SHP77 treated with DMSO at 0.1 percent for 48 hours (cell line): ENCODE data around the gene BNC2.
A peak's percentile ranks its signal among the peaks of the same experiment; 100 is the strongest.

ENCODE experiments used
- DNase-seq: peaks from one replicate; lab custom pipeline; 2025; lab: John Stamatoyannopoulos, UW

Gene BNC2

GRCh38 chr9:16627967-16628366 lies 242.5 kb downstream of the BNC2 start:
- DNase-seq = no peak

- DNase-seq = no peak
Observed at GRCh38 chr9:16627521-16627920, 242.9 kb downstream of the BNC2 start.

GRCh38 chr9:16626577-16627130 lies 243.8 kb downstream of the BNC2 start:
- peak; percentile 9 for DNase-seq

GRCh38 chr9:16625811-16626210 lies 244.7 kb downstream of the BNC2 start:
- no peak for DNase-seq

- DNase-seq = no peak
Observed at GRCh38 chr9:16625161-16625631, 245.3 kb downstream of the BNC2 start.

- DNase-seq = no peak
Observed at GRCh38 chr9:16624744-16625117, 245.7 kb downstream of the BNC2 start.

- DNase-seq = no peak
Observed at GRCh38 chr9:16623989-16624743, 246.3 kb downstream of the BNC2 start.

- DNase-seq = no peak
Observed at GRCh38 chr9:16622541-16622940, 247.9 kb downstream of the BNC2 start.

- DNase-seq = no peak
Observed at GRCh38 chr9:16619914-16620520, 250.5 kb downstream of the BNC2 start.

- DNase-seq = no peak
Observed at GRCh38 chr9:16619402-16619801, 251.1 kb downstream of the BNC2 start.

GRCh38 chr9:16618524-16618923 lies 251.9 kb downstream of the BNC2 start:
- DNase-seq = no peak

GRCh38 chr9:16616686-16617085 lies 253.8 kb downstream of the BNC2 start:
- DNase-seq = no peak

GRCh38 chr9:16615451-16615850 lies 255.0 kb downstream of the BNC2 start:
- DNase-seq = no peak

GRCh38 chr9:16613605-16614004 lies 256.9 kb downstream of the BNC2 start:
- no peak for DNase-seq

GRCh38 chr9:16613051-16613450 lies 257.4 kb downstream of the BNC2 start:
- no peak for DNase-seq

- no peak for DNase-seq
Observed at GRCh38 chr9:16612627-16613026, 257.8 kb downstream of the BNC2 start.

- no peak for DNase-seq
Observed at GRCh38 chr9:16611983-16612382, 258.5 kb downstream of the BNC2 start.

- DNase-seq = no peak
Observed at GRCh38 chr9:16611001-16611400, 259.5 kb downstream of the BNC2 start.

- DNase-seq = no peak
Observed at GRCh38 chr9:16610538-16610937, 259.9 kb downstream of the BNC2 start.

- no peak for DNase-seq
Observed at GRCh38 chr9:16608906-16609305, 261.6 kb downstream of the BNC2 start.

GRCh38 chr9:16602494-16602893 lies 268.0 kb downstream of the BNC2 start:
- no peak for DNase-seq

- no peak for DNase-seq
Observed at GRCh38 chr9:16601991-16602390, 268.5 kb downstream of the BNC2 start.

- no peak for DNase-seq
Observed at GRCh38 chr9:16598316-16598715, 272.2 kb downstream of the BNC2 start.
